Measurements from ENCODE around the gene RCE1.

The RCE1 gene

DNA sequence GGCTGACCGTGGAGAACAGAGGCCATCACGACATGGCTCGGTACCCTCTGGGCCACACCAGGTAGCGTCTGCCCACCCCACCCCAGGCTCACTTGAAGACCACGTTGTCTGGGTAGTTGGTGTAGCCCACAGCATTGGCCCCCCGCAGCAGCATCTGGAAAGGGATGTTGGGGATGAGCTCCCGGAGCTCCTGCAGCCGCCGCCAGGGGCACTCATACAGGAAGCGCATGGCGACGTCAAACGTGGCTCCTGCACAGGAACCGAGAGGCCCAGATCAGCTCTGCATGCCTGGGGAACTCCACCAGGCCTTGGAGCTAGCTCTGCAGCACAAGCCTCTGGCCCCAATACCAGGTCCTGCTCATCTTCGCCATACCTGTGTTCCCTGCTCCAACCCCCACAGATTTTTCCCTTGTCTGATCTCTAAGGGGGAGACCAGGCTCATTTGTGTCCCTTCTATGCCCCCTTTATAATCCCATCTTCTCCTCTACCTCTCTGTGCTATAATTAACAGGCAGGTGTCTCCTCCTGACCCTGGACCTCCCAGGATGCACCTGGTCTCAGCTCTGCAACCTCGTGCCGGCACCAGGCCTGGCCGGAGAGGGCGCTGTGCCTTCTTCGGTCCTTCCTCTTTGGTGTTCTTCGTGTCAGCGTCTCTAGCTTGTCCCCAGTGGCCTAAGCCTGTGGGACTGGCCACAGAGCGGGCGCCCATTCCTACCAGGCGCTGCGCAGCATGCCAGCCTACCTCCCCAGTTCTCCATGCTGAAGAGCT lies 8.6 kb downstream of the RCE1 start:
- TF ChIP-seq, protein P1, sequence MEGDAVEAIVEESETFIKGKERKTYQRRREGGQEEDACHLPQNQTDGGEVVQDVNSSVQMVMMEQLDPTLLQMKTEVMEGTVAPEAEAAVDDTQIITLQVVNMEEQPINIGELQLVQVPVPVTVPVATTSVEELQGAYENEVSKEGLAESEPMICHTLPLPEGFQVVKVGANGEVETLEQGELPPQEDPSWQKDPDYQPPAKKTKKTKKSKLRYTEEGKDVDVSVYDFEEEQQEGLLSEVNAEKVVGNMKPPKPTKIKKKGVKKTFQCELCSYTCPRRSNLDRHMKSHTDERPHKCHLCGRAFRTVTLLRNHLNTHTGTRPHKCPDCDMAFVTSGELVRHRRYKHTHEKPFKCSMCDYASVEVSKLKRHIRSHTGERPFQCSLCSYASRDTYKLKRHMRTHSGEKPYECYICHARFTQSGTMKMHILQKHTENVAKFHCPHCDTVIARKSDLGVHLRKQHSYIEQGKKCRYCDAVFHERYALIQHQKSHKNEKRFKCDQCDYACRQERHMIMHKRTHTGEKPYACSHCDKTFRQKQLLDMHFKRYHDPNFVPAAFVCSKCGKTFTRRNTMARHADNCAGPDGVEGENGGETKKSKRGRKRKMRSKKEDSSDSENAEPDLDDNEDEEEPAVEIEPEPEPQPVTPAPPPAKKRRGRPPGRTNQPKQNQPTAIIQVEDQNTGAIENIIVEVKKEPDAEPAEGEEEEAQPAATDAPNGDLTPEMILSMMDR (IDR thresholded peaks at IDR 0.05), result peak; percentile 10; the same call in 1 of the 2 replicates

DNA sequence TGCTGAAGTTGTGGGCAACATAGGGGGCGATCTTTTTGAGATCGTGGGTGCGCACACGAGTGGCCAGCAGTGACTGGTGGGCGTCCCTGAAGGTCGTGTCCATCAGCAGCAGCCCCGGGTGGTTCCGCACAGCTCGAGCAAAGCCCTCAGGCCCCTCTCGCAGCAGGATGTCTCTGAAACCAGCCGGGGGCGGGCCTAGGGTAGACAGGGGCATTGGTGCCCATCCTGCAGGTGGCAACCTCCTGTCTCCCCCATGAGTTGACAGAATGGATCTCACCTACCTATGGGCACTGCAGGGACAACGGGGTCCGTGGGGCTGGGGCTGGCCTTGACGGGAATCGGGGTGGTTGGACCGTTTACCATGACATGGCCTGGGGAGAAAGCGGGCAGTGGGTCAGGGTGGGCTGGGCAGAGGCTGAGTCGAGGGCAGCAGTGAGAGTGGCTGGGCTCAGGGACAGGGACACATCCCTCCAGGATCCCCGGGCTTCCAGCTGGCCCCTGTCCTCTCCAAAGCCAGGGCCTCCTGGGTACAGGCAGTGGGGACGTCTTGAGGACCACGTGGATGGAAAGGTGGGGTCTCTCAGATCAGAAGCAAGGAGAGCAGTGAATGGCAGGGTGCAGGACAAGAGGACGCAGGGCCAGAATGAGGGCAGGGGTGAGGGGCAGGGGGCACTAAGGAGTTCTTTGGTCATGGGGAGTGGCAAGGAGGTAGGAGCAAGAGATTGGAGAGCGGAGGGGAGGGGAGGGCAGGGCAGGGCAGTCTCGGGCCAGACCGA lies 9.4 kb downstream of the RCE1 start:
- TF ChIP-seq, protein P1 (IDR thresholded peaks at IDR 0.05), result no peak; the same call in 1 of the 2 replicates

DNA sequence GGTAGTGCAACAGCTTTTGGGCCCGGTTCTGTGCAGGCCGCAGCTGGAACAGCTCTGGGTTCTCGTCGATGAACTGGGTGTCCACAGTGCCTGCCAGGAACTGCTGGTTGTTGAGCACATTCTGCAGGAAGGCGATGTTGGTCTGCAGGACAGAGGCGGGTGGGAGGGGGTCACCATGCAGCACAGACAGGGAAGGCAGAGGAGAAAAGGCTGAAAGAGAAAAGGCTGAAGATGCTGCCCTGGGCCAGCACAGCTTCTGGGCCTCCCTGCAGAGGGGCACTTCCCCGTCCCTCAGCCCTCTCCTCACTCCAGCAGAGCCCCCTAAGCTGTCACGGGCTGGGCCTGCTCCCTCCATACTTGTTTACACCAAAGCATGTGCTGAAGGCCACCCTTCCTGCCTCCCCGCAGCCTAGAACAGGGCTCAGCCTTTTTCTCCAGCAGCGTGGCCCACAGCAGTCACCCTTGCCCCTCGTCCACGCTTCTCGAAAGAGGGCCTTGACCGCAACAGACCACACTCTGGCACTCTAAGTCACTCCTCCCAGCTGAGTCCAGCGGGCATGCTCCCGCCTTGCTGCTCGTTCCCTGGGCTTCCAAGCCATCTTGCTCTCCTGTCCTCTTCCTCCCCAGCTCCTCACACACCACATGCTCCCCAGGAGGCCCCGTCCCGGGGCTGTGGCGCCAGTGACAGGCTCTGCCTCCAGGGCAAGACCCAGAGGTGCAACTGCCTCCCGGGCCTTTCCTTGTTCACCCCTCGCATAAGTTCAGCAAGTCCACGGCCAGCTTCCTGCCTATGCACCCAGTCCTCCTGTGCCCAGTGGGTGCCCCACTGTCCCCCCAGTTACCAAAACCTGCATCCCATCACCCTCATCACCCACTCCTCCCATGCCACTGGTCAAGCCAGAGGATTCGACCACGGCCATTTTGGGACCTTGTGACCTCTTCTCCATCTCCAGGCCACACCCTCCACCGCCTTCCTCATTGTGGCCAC lies 10.3 kb downstream of the RCE1 start:
- TF ChIP-seq, protein P1 (IDR thresholded peaks at IDR 0.05), result no peak

DNA sequence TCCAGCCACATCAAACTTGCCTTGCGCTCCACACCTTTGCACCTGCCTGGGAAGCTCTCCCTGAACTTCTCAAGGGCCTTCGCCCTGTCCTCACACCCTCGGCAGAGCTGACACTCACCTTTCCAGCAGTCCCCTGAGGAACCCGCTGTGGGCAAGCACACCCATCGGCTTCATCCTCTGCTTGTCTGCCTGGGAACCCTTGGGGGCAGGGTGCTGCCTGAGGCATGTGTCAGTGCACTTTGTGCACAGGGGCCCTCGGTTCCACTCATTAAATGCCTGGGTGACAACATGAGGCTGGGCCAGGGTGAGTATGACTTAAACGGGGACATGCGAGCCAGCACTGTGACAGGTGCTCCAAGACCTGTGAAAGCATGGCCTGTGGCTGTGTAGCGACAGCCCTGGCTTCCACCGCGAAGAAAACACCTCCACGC lies 11.0 kb downstream of the RCE1 start:
- TF ChIP-seq, protein P1 (IDR thresholded peaks at IDR 0.05), result no peak

DNA sequence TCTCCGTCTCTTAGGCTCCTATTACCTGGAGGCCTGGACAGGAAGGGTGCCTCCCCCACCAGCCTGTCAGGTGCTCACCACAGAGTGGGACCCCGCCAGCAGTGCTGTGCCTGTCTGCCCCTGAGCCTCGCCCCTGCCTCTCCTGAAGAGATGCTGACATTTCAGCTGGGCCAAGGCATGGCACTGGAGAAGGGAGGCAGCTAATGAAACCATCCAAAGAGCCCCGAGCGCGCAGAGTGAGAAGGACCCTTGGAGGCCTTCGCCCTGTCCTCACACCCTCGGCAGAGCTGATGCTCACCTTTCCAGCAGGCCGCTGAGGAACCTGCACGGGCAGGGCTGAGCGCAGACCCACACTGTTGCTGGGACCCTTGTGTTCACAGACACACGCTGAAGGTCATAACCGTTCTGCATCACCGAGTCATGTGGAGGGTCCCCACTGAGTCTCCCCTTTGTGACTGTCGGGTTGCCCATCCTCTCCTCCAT lies 11.5 kb downstream of the RCE1 start:
- TF ChIP-seq, protein P1 (IDR thresholded peaks at IDR 0.05), result no peak

DNA sequence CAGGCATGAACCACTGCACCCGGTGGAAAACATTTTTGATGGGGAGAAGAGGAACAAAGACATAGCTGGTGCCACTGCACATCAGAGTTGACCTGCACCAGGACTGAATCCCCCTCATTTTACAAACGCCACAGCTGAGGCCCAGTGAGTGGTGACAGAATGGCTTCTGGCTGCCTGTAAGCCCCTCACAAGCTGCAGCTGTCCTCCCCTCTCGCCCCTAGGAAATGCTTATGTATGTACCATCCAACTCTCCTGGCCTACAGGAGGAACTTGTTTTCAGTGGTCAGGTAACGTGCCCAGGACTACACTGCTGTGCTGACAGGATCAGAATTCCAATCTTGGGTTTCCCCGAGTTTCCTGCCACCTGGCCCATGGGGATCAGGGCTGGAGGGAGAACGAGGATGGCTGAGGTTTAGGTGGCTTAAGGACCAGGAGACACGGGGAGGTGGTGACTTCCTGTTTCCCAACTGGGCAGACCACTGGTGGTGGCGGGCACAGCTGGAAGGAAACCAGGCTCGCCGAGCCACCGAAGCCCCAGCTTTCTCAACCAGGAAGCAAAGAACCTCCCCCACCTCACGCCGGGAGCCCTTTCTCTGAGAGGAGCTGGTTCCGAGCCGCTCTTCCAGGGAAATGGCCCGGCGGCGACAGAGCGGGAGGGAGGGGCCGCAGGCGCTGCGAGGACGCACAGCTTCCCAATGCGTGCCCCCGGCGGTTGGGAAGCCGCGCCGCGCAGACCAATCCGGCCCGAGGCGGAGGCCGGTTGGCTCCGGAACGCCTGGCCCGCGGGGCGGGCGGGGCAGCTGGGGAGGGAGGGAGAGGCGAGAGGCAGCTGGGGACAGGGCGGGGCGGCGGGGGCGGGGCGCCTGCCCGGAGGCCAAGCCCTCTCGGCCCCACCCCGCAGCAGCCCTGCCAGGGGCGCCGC lies 12.6 kb downstream of the RCE1 start:
- TF ChIP-seq, protein P1 (IDR thresholded peaks at IDR 0.05), result no peak
